CD14-positive monocyte (primary cell): ENCODE results near the gene VAMP5. TPM values are rescaled to one million over a fixed set of nuclear protein-coding genes. Genes with fewer than 3 reads are reported as not detected.

Experiments used
- DNase-seq, 3 donors: peaks; one replicate each; pipeline ENCODE4 v3.0.0-alpha.2; 2011 to 2022
- H2AFZ ChIP-seq: 2 replicates; pipeline ENCODE4 v1.6.0; 2012; ENCODE audit warnings: mild to moderate bottlenecking, low read depth, low read length, inconsistent platforms; ENCODE audit not compliant: insufficient read depth, poor library complexity, severe bottlenecking
- H3K27ac ChIP-seq, 2 donors: 1 replicate in 1 of 2; 2 replicates in 1 of 2; pipeline ENCODE4 v1.5.1; 2012 to 2013; ENCODE audit warnings: low read length in 2 of 2, control low read depth in 1 of 2, inconsistent platforms in 1 of 2, low read depth in 1 of 2, mild to moderate bottlenecking in 1 of 2
- H3K27me3 ChIP-seq, 2 donors: one replicate each; pipeline versions ENCODE4 v1.6.0 to v1.6.1; 2011 to 2013; ENCODE audit warnings: low read length in 2 of 2; ENCODE audit not compliant: control insufficient read depth in 2 of 2, insufficient read depth in 2 of 2
- H3K36me3 ChIP-seq, 2 donors: replicated peaks in 1 of 2; 1 replicate in 1 of 2; 2 replicates in 1 of 2; pipeline versions ENCODE4 v1.5.1 to v1.6.1; 2012 to 2013; ENCODE audit warnings: low read length in 2 of 2, control low read depth in 1 of 2, inconsistent platforms in 1 of 2, mild to moderate bottlenecking in 1 of 2; ENCODE audit not compliant: insufficient read depth in 2 of 2, control insufficient read depth in 1 of 2
- H3K4me1 ChIP-seq, 2 donors: 1 replicate in 1 of 2; 2 replicates in 1 of 2; pipeline versions ENCODE4 v1.5.1 to v1.6.1; 2012 to 2013; ENCODE audit warnings: low read length in 2 of 2, control low read depth in 1 of 2, inconsistent platforms in 1 of 2, mild to moderate bottlenecking in 1 of 2, moderate library complexity in 1 of 2; ENCODE audit not compliant: insufficient read depth in 2 of 2, control insufficient read depth in 1 of 2
- H3K4me2 ChIP-seq: replicated peaks from 2 replicates; pipeline ENCODE3; 2012; ENCODE audit warnings: low read length, moderate library complexity, mild to moderate bottlenecking; ENCODE audit not compliant: poor library complexity, severe bottlenecking; ENCODE audit errors: extremely low read depth
- H3K4me3 ChIP-seq, 3 experiments: fragments of 200-600 bp in 1 of 3; sonication (generic) in 1 of 3; replicated peaks in 1 of 3; 1 replicate in 2 of 3; 2 replicates in 1 of 3; pipeline ENCODE4 v1.5.1; 2011 to 2013; ENCODE audit warnings: low read length in 3 of 3, mild to moderate bottlenecking in 3 of 3, control low read depth in 2 of 3, low read depth in 2 of 3, inconsistent platforms in 1 of 3, moderate library complexity in 1 of 3
- H3K79me2 ChIP-seq: 2 replicates; pipeline ENCODE4 v1.6.0; 2012; ENCODE audit warnings: mild to moderate bottlenecking, control low read depth, inconsistent platforms, low read length, moderate library complexity; ENCODE audit not compliant: insufficient read depth
- H3K9ac ChIP-seq: 2 replicates; pipeline ENCODE4 v1.6.0; 2017; ENCODE audit warnings: low read length, mild to moderate bottlenecking; ENCODE audit not compliant: insufficient read depth, poor library complexity, severe bottlenecking
- H3K9me3 ChIP-seq, 2 donors: replicated peaks in 1 of 2; 1 replicate in 1 of 2; 2 replicates in 1 of 2; pipeline versions ENCODE4 v1.5.1 to v1.6.1; 2012 to 2013; ENCODE audit warnings: low read length in 2 of 2, control low read depth in 1 of 2; ENCODE audit not compliant: control insufficient read depth in 1 of 2, insufficient read depth in 1 of 2
- H4K20me1 ChIP-seq: 2 replicates; pipeline ENCODE4 v1.6.0; 2012; ENCODE audit warnings: mild to moderate bottlenecking, low read length, control low read depth, moderate library complexity; ENCODE audit not compliant: insufficient read depth
- H3K27ac Mint-ChIP-seq, 7 donors: one replicate each; pipeline ENCODE4 v1.8.0; 2020; ENCODE audit warnings: mild to moderate bottlenecking in 7 of 7, mixed read lengths in 7 of 7, moderate library complexity in 6 of 7, inconsistent platforms in 2 of 7
- H3K27me3 Mint-ChIP-seq, 3 donors: one replicate each; pipeline ENCODE4 v1.8.0; 2021 to 2022; ENCODE audit warnings: low read depth in 3 of 3, mild to moderate bottlenecking in 3 of 3, mixed read lengths in 3 of 3, moderate library complexity in 3 of 3, inconsistent platforms in 1 of 3
- H3K36me3 Mint-ChIP-seq, 2 donors: one replicate each; pipeline ENCODE4 v1.8.0; 2020; ENCODE audit warnings: mixed read lengths in 2 of 2, inconsistent platforms in 1 of 2, mild to moderate bottlenecking in 1 of 2
- H3K4me1 Mint-ChIP-seq: one replicate; pipeline ENCODE4 v1.8.0; 2020; ENCODE audit warnings: mild to moderate bottlenecking, mixed read lengths
- H3K4me3 Mint-ChIP-seq, 2 donors: one replicate each; pipeline ENCODE4 v1.8.0; 2020; ENCODE audit warnings: mild to moderate bottlenecking in 2 of 2, mixed read lengths in 2 of 2, moderate library complexity in 1 of 2
- H3K9me3 Mint-ChIP-seq, 7 donors: one replicate each; pipeline ENCODE4 v1.8.0; 2020 to 2022; ENCODE audit warnings: mixed read lengths in 7 of 7, mild to moderate bottlenecking in 6 of 7, moderate library complexity in 6 of 7, inconsistent platforms in 2 of 7
- CTCF ChIP-seq: fragments of 200-600 bp; IDR thresholded peaks from one replicate; pipeline ENCODE4 v1.8.0; 2022; ENCODE audit warnings: antibody characterized with exemption, mild to moderate bottlenecking
- WGBS: methylation state at CpG from one replicate; pipeline ENCODE4 v1.1.5; 2013; ENCODE audit warnings: missing lambda C conversion rate; ENCODE audit not compliant: insufficient coverage; 5-methylcytosine and 5-hydroxymethylcytosine counted together
- intact Hi-C, 2 donors: fragments of 100-400 bp; cut with micrococcal nuclease; formaldehyde crosslinking; loops; one replicate each; pipeline versions ENCODE4 v1.15.0 to v1.15.1; 2023
- polyA plus RNA-seq, 3 donors: library from polyadenylated mRNA; depleted of rRNA in 1 of 3; unstranded in 2 of 3; stranded (reverse) in 1 of 3; fragments of 300-500 nt in 2 of 3; fragments of >200 nt in 1 of 3; fragmentation: Illumina TruSeq in 2 of 3; gene quantifications; 1 replicate in 2 of 3; 2 replicates in 1 of 3; pipeline ENCODE4 v1.2.3, GENCODE V29; 2012 to 2021

VAMP5 gene
- polyA plus RNA-seq, 3 donors: 154 to 251 (median 171) TPM

DNA sequence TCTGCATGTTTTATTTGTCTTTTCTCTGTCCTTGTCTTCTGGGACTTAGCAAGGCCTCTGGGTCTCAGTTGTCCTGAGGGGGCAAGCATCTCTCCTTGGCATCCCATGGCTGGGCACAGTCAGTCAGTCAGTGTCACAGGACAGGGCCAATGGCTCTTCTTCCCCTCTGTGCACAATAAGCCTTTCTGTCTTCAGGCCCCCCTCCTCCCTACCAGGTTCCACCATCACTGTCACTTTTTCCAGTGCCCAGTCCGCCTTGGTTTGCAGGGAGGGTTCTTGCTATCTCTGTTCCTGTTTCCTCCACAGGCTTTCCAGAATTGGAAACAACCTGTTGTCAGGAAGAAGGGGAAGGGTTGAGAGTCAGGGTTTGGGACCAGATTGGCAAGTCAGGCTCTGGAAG is 1.7 kb upstream of the VAMP5 start:
- Histone ChIP-seq H3K4me1 (peaks cover 75 to 89% of the 10 kb centered on the region in 2 donors), H3K4me2 (no peak overlapping the region), H3K27ac (peak overlapping the region in 1 of 2 donors; percentile 35), H3K27me3 (no peaks in the 10 kb centered on the region), H3K9me3 (no peaks in the 10 kb centered on the region), H3K79me2 (peaks cover 78% of the 10 kb centered on the region), H3K4me3 (no peak overlapping the region), H3K36me3 (peaks cover 15 to 24% of the 10 kb centered on the region in 2 donors), H4K20me1 (peaks cover 25% of the 10 kb centered on the region), H2AFZ (no peak overlapping the region), H3K9ac (no peak overlapping the region)
- no CpG with 5 or more reads among the region's 1 CpG for WGBS
- intact Hi-C loops: no loop called here
- DNase-seq: no peak
- no peak overlapping the region for H3K4me3 Mint-ChIP-seq
- no peak for TF ChIP-seq CTCF
- peak overlapping the region; percentile 37 to 87 (median 70) for H3K27ac Mint-ChIP-seq
- H3K27me3 Mint-ChIP-seq: peaks cover 0 to 3% (median 0%) of the 10 kb centered on the region in 3 donors
- H3K4me1 Mint-ChIP-seq: peaks cover 84% of the 10 kb centered on the region
- peaks cover 22 to 37% of the 10 kb centered on the region in 2 donors for H3K36me3 Mint-ChIP-seq
- no peaks in the 10 kb centered on the region for H3K9me3 Mint-ChIP-seq

- no peak for TF ChIP-seq CTCF
- peaks cover 84 to 89% of the 10 kb centered on the region in 2 donors for H3K4me1 ChIP-seq
- peak in 1 of 3 donors; percentile 38 for DNase-seq
- no peaks in the 10 kb centered on the region for H3K9me3 ChIP-seq
- H3K4me2 ChIP-seq: peak overlapping the region; percentile 96
- peak overlapping the region; percentile 35 to 83 (median 50) for H3K4me3 ChIP-seq
- H3K9me3 Mint-ChIP-seq: no peaks in the 10 kb centered on the region
- WGBS: 11% methylated on average over 13 of the region's 16 CpGs
- H3K36me3 ChIP-seq: peaks cover 15 to 24% of the 10 kb centered on the region in 2 donors
- peaks cover 85% of the 10 kb centered on the region for H3K4me1 Mint-ChIP-seq
- H3K4me3 Mint-ChIP-seq: peak overlapping the region; percentile 83 to 92
- H3K27me3 Mint-ChIP-seq: peaks cover 0 to 4% (median 0%) of the 10 kb centered on the region in 3 donors
- H3K79me2 ChIP-seq: peaks cover 74% of the 10 kb centered on the region
- H2AFZ ChIP-seq: peak overlapping the region; percentile 75
- peak overlapping the region; percentile 71 to 86 for H3K27ac ChIP-seq
- intact Hi-C loops: no loop called here
- peaks cover 26 to 37% of the 10 kb centered on the region in 2 donors for H3K36me3 Mint-ChIP-seq
- no peaks in the 10 kb centered on the region for H3K27me3 ChIP-seq
- peak overlapping the region; percentile 72 for H3K9ac ChIP-seq
- peak overlapping the region; percentile 87 to 93 (median 92) for H3K27ac Mint-ChIP-seq
- peaks cover 25% of the 10 kb centered on the region for H4K20me1 ChIP-seq
These were observed 421 bp upstream of the VAMP5 start for GRCh38 chr2:85583667-85584353.
